Endodermal cell (in vitro differentiated cells): ENCODE data around the gene ARHGAP12. TPM values are rescaled to one million over a fixed set of nuclear protein-coding genes. Genes with fewer than 3 reads are reported as not detected.

Experiments used
- DNase-seq: peaks from one replicate; pipeline ENCODE4 v3.0.0-alpha.2; 2017
- H3K27ac ChIP-seq: 2 replicates; pipeline ENCODE4 v1.5.1; 2013; ENCODE audit warnings: mild to moderate bottlenecking, low read depth, low read length, moderate library complexity
- H3K27me3 ChIP-seq: 2 replicates; pipeline ENCODE4 v1.6.1; 2013; ENCODE audit warnings: mild to moderate bottlenecking, low read length, moderate library complexity; ENCODE audit not compliant: insufficient read depth, control insufficient read depth, poor library complexity, severe bottlenecking
- H3K36me3 ChIP-seq: 2 replicates; pipeline ENCODE4 v1.7.0; 2013; ENCODE audit warnings: mild to moderate bottlenecking, low read length, moderate library complexity; ENCODE audit not compliant: control insufficient read depth, insufficient read depth
- H3K4me1 ChIP-seq: one replicate; pipeline ENCODE4 v1.7.0; 2013; ENCODE audit warnings: low read length; ENCODE audit not compliant: control insufficient read depth, insufficient read depth
- H3K4me3 ChIP-seq: 2 replicates; pipeline ENCODE4 v1.5.1; 2013; ENCODE audit warnings: mild to moderate bottlenecking, low read length, moderate library complexity
- H3K9ac ChIP-seq: 2 replicates; pipeline ENCODE4 v1.6.1; 2013; ENCODE audit warnings: mild to moderate bottlenecking, low read length, moderate library complexity; ENCODE audit not compliant: poor library complexity, severe bottlenecking; ENCODE audit errors: extremely low read depth
- H3K9me3 ChIP-seq: 2 replicates; pipeline ENCODE4 v1.6.1; 2013; ENCODE audit warnings: mild to moderate bottlenecking, low read length, moderate library complexity; ENCODE audit not compliant: control insufficient read depth
- H3K27ac Mint-ChIP-seq: 2 replicates; pipeline ENCODE4 v1.8.0; 2020; ENCODE audit warnings: mixed read lengths
- H3K27me3 Mint-ChIP-seq: 2 replicates; pipeline ENCODE4 v1.8.0; 2021; ENCODE audit warnings: mild to moderate bottlenecking, mixed read lengths; ENCODE audit not compliant: insufficient read depth
- H3K36me3 Mint-ChIP-seq: 2 replicates; pipeline ENCODE4 v1.8.0; 2020; ENCODE audit warnings: low read depth, mixed read lengths
- H3K4me1 Mint-ChIP-seq: 2 replicates; pipeline ENCODE4 v1.8.0; 2020; ENCODE audit warnings: mixed read lengths
- H3K4me3 Mint-ChIP-seq: 2 replicates; pipeline ENCODE4 v1.8.0; 2020; ENCODE audit warnings: mild to moderate bottlenecking, moderate library complexity, mixed read lengths
- H3K9me3 Mint-ChIP-seq: 2 replicates; pipeline ENCODE4 v1.8.0; 2020; ENCODE audit warnings: mild to moderate bottlenecking, mixed read lengths
- CTCF ChIP-seq: fragments of 200-600 bp; sonication (generic); conservative IDR thresholded peaks from 2 replicates; pipeline ENCODE4 v1.5.0; 2021; ENCODE audit warnings: antibody characterized with exemption, mild to moderate bottlenecking
- WGBS, 2 experiments: methylation state at CpG; one replicate each; pipeline versions ENCODE4 v1.1.5 to v1.1.7; 2013; ENCODE audit warnings: missing lambda C conversion rate in 2 of 2, mixed read lengths in 1 of 2; ENCODE audit not compliant: insufficient coverage in 1 of 2, insufficient read length in 1 of 2; 5-methylcytosine and 5-hydroxymethylcytosine counted together
- total RNA-seq, 2 donors: library from RNA; stranded (reverse); fragmentation: NEBNext Ultra II Directional in 1 of 2; extraction: Animal tissue kit (Norgen Biotek cat#: 25700) in 1 of 2; gene quantifications; 2 replicates in 1 of 2; 3 replicates in 1 of 2; pipeline ENCODE4 v1.2.1, GENCODE V29; 2021

The ARHGAP12 gene
- total RNA-seq, 2 donors from 2014 or later: 49.6 to 49.8 TPM

- Mint-ChIP-seq H3K4me1 (peaks cover 12% of the 10 kb centered on the region), H3K4me3 (no peak overlapping the region), H3K27ac (no peak overlapping the region), H3K36me3 (peaks cover 23% of the 10 kb centered on the region), H3K9me3 (peaks cover 4% of the 10 kb centered on the region), H3K27me3 (no peaks in the 10 kb centered on the region)
- no peak overlapping the region for H3K9ac ChIP-seq
- H3K27ac ChIP-seq: no peak overlapping the region
- TF ChIP-seq CTCF: no peak
- H3K27me3 ChIP-seq: no peaks in the 10 kb centered on the region
- no peaks in the 10 kb centered on the region for H3K36me3 ChIP-seq
- WGBS, 2 experiments: 92 to 93% methylated on average over 3 to 7 of the region's 7 CpGs
- H3K4me1 ChIP-seq: peaks cover 3% of the 10 kb centered on the region
- peaks cover 15% of the 10 kb centered on the region for H3K9me3 ChIP-seq
- no peak for DNase-seq
- H3K4me3 ChIP-seq: no peak overlapping the region
Measured at GRCh38 chr10:31947144-31947926, 18.7 kb upstream of the ARHGAP12 start.

- no peak for DNase-seq
- Mint-ChIP-seq H3K4me1 (peaks cover 12% of the 10 kb centered on the region), H3K27ac (no peak overlapping the region), H3K9me3 (peaks cover 2% of the 10 kb centered on the region), H3K4me3 (no peak overlapping the region), H3K27me3 (no peaks in the 10 kb centered on the region), H3K36me3 (peaks cover 12% of the 10 kb centered on the region)
- Histone ChIP-seq H3K36me3 (no peaks in the 10 kb centered on the region), H3K9me3 (no peaks in the 10 kb centered on the region), H3K9ac (no peak overlapping the region), H3K27me3 (no peaks in the 10 kb centered on the region), H3K27ac (peak overlapping the region; percentile 75), H3K4me1 (peaks cover 3% of the 10 kb centered on the region), H3K4me3 (no peak overlapping the region)
- no peak for TF ChIP-seq CTCF
- 94% methylated on average over 1 of the region's 1 CpG; no CpG with 5 or more reads in 1 of the 2 experiments for WGBS, 2 experiments
Measured at GRCh38 chr10:31945392-31945791, 16.8 kb upstream of the ARHGAP12 start.

GRCh38 chr10:31944071-31944433 is 15.4 kb upstream of the ARHGAP12 start:
- Histone ChIP-seq H3K9me3 (no peaks in the 10 kb centered on the region), H3K4me1 (peaks cover 3% of the 10 kb centered on the region)
- H3K4me1 Mint-ChIP-seq: peaks cover 18% of the 10 kb centered on the region

More at GRCh38 chr10:31944071-31944433, 15.4 kb upstream of the ARHGAP12 start:
- H3K27ac Mint-ChIP-seq: no peak overlapping the region
- H3K27me3 ChIP-seq: no peaks in the 10 kb centered on the region
- H3K4me3 ChIP-seq: no peak overlapping the region
- H3K27me3 Mint-ChIP-seq: no peaks in the 10 kb centered on the region
- H3K9ac ChIP-seq: no peak overlapping the region
- no peaks in the 10 kb centered on the region for H3K36me3 ChIP-seq
- no peak for DNase-seq
- peaks cover 4% of the 10 kb centered on the region for H3K36me3 Mint-ChIP-seq
- no peak overlapping the region for H3K4me3 Mint-ChIP-seq
- no peak for TF ChIP-seq CTCF
- peak overlapping the region; percentile 75 for H3K27ac ChIP-seq
- 90 to 95% methylated on average over 2 to 3 of the region's 3 CpGs for WGBS, 2 experiments
- no peaks in the 10 kb centered on the region for H3K9me3 Mint-ChIP-seq
